GM12874 (cell line): ENCODE results near the gene FAM9B.

Experiments
- CTCF ChIP-seq: IDR thresholded peaks from 2 replicates; pipeline ENCODE4 v1.5.1; 2011; ENCODE audit warnings: low read depth, mild to moderate bottlenecking, control low read depth, low read length, moderate library complexity; ENCODE audit not compliant: insufficient read depth

The FAM9B gene

GRCh38 chrX:8980756-8981155 is 53.2 kb downstream of the FAM9B start:
- no peak for TF ChIP-seq CTCF
